Epithelial cell of esophagus (primary cell): Measurements from ENCODE around the gene FBXL3.

Experiments used
- DNase-seq: peaks from one replicate; pipeline ENCODE4 v3.0.0; 2010; ENCODE audit warnings: low read depth
- H3K4me3 ChIP-seq: 2 replicates; pipeline ENCODE4 v1.5.1; 2011; ENCODE audit warnings: mild to moderate bottlenecking, low read length, control low read depth
- CTCF ChIP-seq: IDR thresholded peaks from 2 replicates; pipeline ENCODE4 v1.5.1; 2011; ENCODE audit warnings: low read depth, mild to moderate bottlenecking, low read length, control low read depth, inconsistent platforms; ENCODE audit not compliant: insufficient read depth; ENCODE audit errors: missing control alignments

Gene FBXL3

GRCh38 chr13:76973920-76974617, 52.9 kb downstream of the FBXL3 start:
- no peak for DNase-seq
- H3K4me3 ChIP-seq: no peak overlapping the region
- no peak for TF ChIP-seq CTCF

GRCh38 chr13:76971851-76972829, 54.8 kb downstream of the FBXL3 start:
- no peak overlapping the region for H3K4me3 ChIP-seq
- DNase-seq: no peak
- TF ChIP-seq CTCF: no peak

- DNase-seq: no peak
- H3K4me3 ChIP-seq: no peak overlapping the region
- TF ChIP-seq CTCF: no peak
These were observed 55.7 kb downstream of the FBXL3 start for GRCh38 chr13:76971215-76971614.

- H3K4me3 ChIP-seq: no peak overlapping the region
- peak; percentile 95 for DNase-seq
These were observed 57.2 kb downstream of the FBXL3 start for GRCh38 chr13:76969488-76970365.

GRCh38 chr13:76968041-76968440, 58.9 kb downstream of the FBXL3 start:
- no peak for DNase-seq
- TF ChIP-seq CTCF: no peak
- no peak overlapping the region for H3K4me3 ChIP-seq

More at GRCh38 chr13:76969488-76970365, 57.2 kb downstream of the FBXL3 start:
- no peak for TF ChIP-seq CTCF

GRCh38 chr13:76967031-76967430, 59.9 kb downstream of the FBXL3 start:
- no peak overlapping the region for H3K4me3 ChIP-seq
- DNase-seq: no peak
- TF ChIP-seq CTCF: no peak
